K562 (cell line): ENCODE measurements around the gene DNASE2. TPM values are rescaled to one million over a fixed set of nuclear protein-coding genes. Genes with fewer than 3 reads are reported as not detected.
A peak's percentile ranks its signal among the peaks of the same experiment; 100 is the strongest.

Experiments used
- ATAC-seq: fragments of 200-7000 bp; cut with Tn5 transposase; 3 replicates; pipeline ENCODE4 v1.9.1; 2020; ENCODE audit warnings: moderate library complexity
- BruUV-seq: library from RNA; stranded (reverse); fragments of 400-500 nt; replicated peaks from 2 replicates; lab custom pipeline; 2021; lab: Mats Ljungman, UMichigan
- CTCF ChIA-PET: fragments of 300-600 bp; formaldehyde crosslinking; extraction: SDS; loops from one replicate; lab custom pipeline; 2021; ENCODE audit warnings: low intra/inter-chr PET ratio; lab: Yijun Ruan, JAX
- POLR2A ChIA-PET: fragments of 300-600, 350-650 bp; sonication (Branson Sonifier 250); formaldehyde crosslinking; extraction: SDS; loops from one replicate; lab custom pipeline; 2021; ENCODE audit warnings: antibody characterized with exemption, inconsistent platforms; lab: Yijun Ruan, JAX
- DNase-seq, 4 experiments: peaks; one replicate each; pipeline versions ENCODE4 v3.0.0 to v3.0.0-alpha.2; 2011 to 2018; ENCODE audit warnings: low spot score in 3 of 4, mixed read lengths in 3 of 4; ENCODE audit errors: extremely low read depth in 1 of 4
- FAIRE-seq: peaks from 2 replicates; lab custom pipeline; 2011; peaks lifted over from hg19 to GRCh38; lab: Jason Lieb, UNC
- H2AFZ ChIP-seq: 2 replicates; pipeline ENCODE4 v1.6.0; 2011; ENCODE audit warnings: low read depth, low read length, control low read depth, inconsistent platforms
- H3K27ac ChIP-seq: fragments of 200-600 bp; 3 replicates; pipeline ENCODE4 v1.8.0; 2011; ENCODE audit warnings: low read depth, mild to moderate bottlenecking, control low read depth, inconsistent platforms, low read length, moderate library complexity, mixed read lengths; ENCODE audit errors: extremely low read depth
- H3K27me3 ChIP-seq, 2 experiments: fragments of 300-600 bp in 1 of 2; 2 replicates in 1 of 2; 3 replicates in 1 of 2; pipeline versions ENCODE4 v1.6.0 to v1.8.0; 2011; ENCODE audit warnings: inconsistent platforms in 2 of 2, low read length in 2 of 2, mild to moderate bottlenecking in 1 of 2, mixed read lengths in 1 of 2, moderate library complexity in 1 of 2; ENCODE audit not compliant: control insufficient read depth in 2 of 2, insufficient read depth in 2 of 2
- H3K36me3 ChIP-seq: fragments of 300-600 bp; 3 replicates; pipeline ENCODE4 v1.8.0; 2011; ENCODE audit warnings: mild to moderate bottlenecking, low read length, inconsistent platforms; ENCODE audit not compliant: control insufficient read depth, insufficient read depth
- H3K4me1 ChIP-seq, 2 experiments: fragments of 200-600 bp in 1 of 2; replicated peaks in 1 of 2; 2 replicates in 1 of 2; 3 replicates in 1 of 2; pipeline versions ENCODE4 v1.5.1 to v1.8.0; 2011; ENCODE audit warnings: inconsistent platforms in 2 of 2, low read length in 2 of 2, mild to moderate bottlenecking in 1 of 2, mixed read lengths in 1 of 2, moderate library complexity in 1 of 2; ENCODE audit not compliant: control insufficient read depth in 2 of 2, insufficient read depth in 2 of 2
- H3K4me2 ChIP-seq: 2 replicates; pipeline ENCODE4 v1.6.1; 2011; ENCODE audit warnings: low read length, control low read depth, inconsistent platforms, mixed read lengths; ENCODE audit not compliant: insufficient read depth
- H3K4me3 ChIP-seq: fragments of 200-600 bp; sonication (generic), shearing (Covaris generic); 2 replicates; pipeline ENCODE4 v1.5.1; 2016; ENCODE audit warnings: control low read depth, inconsistent platforms
- H3K79me2 ChIP-seq: fragments of 200-600 bp; 3 replicates; pipeline ENCODE4 v1.8.0; 2011; ENCODE audit warnings: low read length, inconsistent platforms; ENCODE audit not compliant: control insufficient read depth, insufficient read depth
- H3K9ac ChIP-seq, 2 experiments: 2 replicates each; pipeline versions ENCODE4 v1.6.0 to v1.6.1; 2011; ENCODE audit warnings: low read depth in 2 of 2, low read length in 2 of 2, control low read depth in 1 of 2, inconsistent platforms in 1 of 2, mild to moderate bottlenecking in 1 of 2, mixed read lengths in 1 of 2; ENCODE audit not compliant: insufficient read depth in 1 of 2
- H3K9me1 ChIP-seq: one replicate; pipeline ENCODE4 v1.6.0; 2011; ENCODE audit warnings: inconsistent platforms, mild to moderate bottlenecking, low read length, moderate library complexity; ENCODE audit not compliant: control insufficient read depth, insufficient read depth
- H3K9me3 ChIP-seq: replicated peaks from 2 replicates; pipeline ENCODE4 v1.5.1; 2011; ENCODE audit warnings: low read depth, low read length, inconsistent platforms; ENCODE audit not compliant: control insufficient read depth, insufficient read depth
- H4K20me1 ChIP-seq: replicated peaks from 2 replicates; pipeline ENCODE4 v1.6.1; 2011; ENCODE audit warnings: low read length, inconsistent platforms, mixed read lengths; ENCODE audit not compliant: control insufficient read depth, insufficient read depth
- BDP1 ChIP-seq: IDR thresholded peaks from 3 replicates; pipeline ENCODE4 v1.6.1; 2011; ENCODE audit not compliant: insufficient read length, insufficient read depth
- BRD4 ChIP-seq: fragments of 200-600 bp; sonication (generic); IDR thresholded peaks from 2 replicates; pipeline ENCODE4 v1.6.1; 2017; ENCODE audit warnings: inconsistent platforms
- HMG20A ChIP-seq: fragments of 450-650 bp; formaldehyde crosslinking; conservative IDR thresholded peaks from 2 replicates; pipeline ENCODE4 v1.4.0; 2020; ENCODE audit warnings: mild to moderate bottlenecking, mixed read lengths
- JUN ChIP-seq, 2 experiments: sonication (generic) in 1 of 2; formaldehyde crosslinking in 1 of 2; IDR thresholded peaks; 2 replicates each; pipeline versions ENCODE4 v1.6.1 to v1.8.0; 2012 to 2022; ENCODE audit warnings: borderline replicate concordance in 2 of 2, mild to moderate bottlenecking in 2 of 2, improper control_type of control experiment in 1 of 2, low read depth in 1 of 2, low read length in 1 of 2, missing genetic modification reagents in 1 of 2
- KAT7 ChIP-seq: sonication (generic); formaldehyde crosslinking; IDR thresholded peaks from 2 replicates; pipeline ENCODE4 v1.8.0; 2022; ENCODE audit warnings: missing genetic modification reagents, mild to moderate bottlenecking, borderline replicate concordance
- NKRF ChIP-seq: fragments of 450-650 bp; IDR thresholded peaks from 2 replicates; pipeline ENCODE4 v1.6.1; 2016; ENCODE audit warnings: borderline replicate concordance
- PML ChIP-seq: IDR thresholded peaks from 2 replicates; pipeline ENCODE4 v1.6.1; 2012; ENCODE audit warnings: low read length, inconsistent platforms
- RBM39 ChIP-seq: fragments of 200-400 bp; formaldehyde crosslinking; optimal IDR thresholded peaks from 2 replicates; pipeline ENCODE3; 2018; ENCODE audit warnings: low read depth, low read length
- RNF2 ChIP-seq: sonication (generic); IDR thresholded peaks from 2 replicates; pipeline ENCODE4 v1.6.1; 2016
- SUPT5H ChIP-seq: fragments of 450-650 bp; IDR thresholded peaks from 2 replicates; pipeline ENCODE4 v1.6.1; 2016
- TAF9B ChIP-seq: fragments of 450-650 bp; IDR thresholded peaks from 2 replicates; pipeline ENCODE4 v1.6.1; 2018; ENCODE audit warnings: mild to moderate bottlenecking; ENCODE audit not compliant: partially characterized antibody
- THRAP3 ChIP-seq: fragments of 450-650 bp; IDR thresholded peaks from 2 replicates; pipeline ENCODE4 v1.6.1; 2016; ENCODE audit warnings: mild to moderate bottlenecking, inconsistent platforms, borderline replicate concordance
- TRIM28 ChIP-seq: fragments of 450-650 bp; IDR thresholded peaks from 2 replicates; pipeline ENCODE4 v1.6.1; 2017
- U2AF1 ChIP-seq: fragments of 200-400 bp; formaldehyde crosslinking; optimal IDR thresholded peaks from 2 replicates; pipeline ENCODE3; 2017; ENCODE audit warnings: mild to moderate bottlenecking, low read depth, low read length, moderate library complexity
- ZFX ChIP-seq: sonication (generic); formaldehyde crosslinking; IDR thresholded peaks from 2 replicates; pipeline ENCODE4 v1.8.0; 2022; ENCODE audit warnings: mild to moderate bottlenecking, missing genetic modification reagents, moderate library complexity
- ZNF717 ChIP-seq: fragments of 250-450 bp; sonication (Bioruptor Pico); IDR thresholded peaks from 2 replicates; pipeline ENCODE4 v1.5.0; 2021
- ZNF75A ChIP-seq: fragments of 450-650 bp; formaldehyde crosslinking; IDR thresholded peaks from 2 replicates; pipeline ENCODE4 v1.4.0; 2020; ENCODE audit warnings: mild to moderate bottlenecking
- WGBS: fragments of 100-300 bp; shearing (Covaris generic); methylation state at CpG from one replicate; pipeline ENCODE4 v1.1.6; 2016; ENCODE audit warnings: low coverage, mixed read lengths; ENCODE audit not compliant: insufficient coverage; ENCODE audit errors: missing lambda C conversion rate; 5-methylcytosine and 5-hydroxymethylcytosine counted together
- in situ Hi-C: fragments of 300-500 bp; cut with MboI; formaldehyde crosslinking; loops from 4 replicates; pipeline ENCODE4 v1.15.0; 2018; ENCODE audit warnings: inconsistent platforms, mixed read lengths
- intact Hi-C: fragments of 100-400 bp; cut with micrococcal nuclease; formaldehyde crosslinking; loops from 2 replicates; pipeline ENCODE4 v1.14.2; 2022
- polyA plus RNA-seq, 8 experiments: library from polyadenylated mRNA; depleted of rRNA in 4 of 8; stranded (reverse) in 5 of 8; unstranded in 3 of 8; fragments of >200 nt; fragmentation: Nextera tagmentation in 2 of 8; fragmentation: Illumina TruSeq in 1 of 8; extraction: Ambion mirVana in 2 of 8; extraction: Trizol in 1 of 8; gene quantifications; 2 replicates each; pipeline versions ENCODE4 v1.2.1 to v1.2.3, GENCODE V29; 2011 to 2014; ENCODE audit warnings: inconsistent platforms in 1 of 8, missing spikeins in 1 of 8
- total RNA-seq, 7 experiments: library from RNA; depleted of rRNA in 6 of 7; stranded (reverse); fragments of >200 nt in 6 of 7; fragmentation: Illumina TruSeq in 2 of 7; extraction: Trizol in 2 of 7; gene quantifications; 2 replicates each; pipeline versions ENCODE4 v1.2.1 to v1.2.3, GENCODE V29; 2011 to 2021; ENCODE audit warnings: low replicate concordance in 1 of 7
- TF ChIP-seq, protein P1 (sequence below): fragments of 250-450 bp; sonication (Bioruptor Pico); IDR thresholded peaks from 2 replicates; pipeline ENCODE4 v1.5.0; 2022; ENCODE audit warnings: mild to moderate bottlenecking

The DNASE2 gene
- total and polyA plus RNA-seq, 9 of the 15 experiments (the other 6 are each of a cell fraction or from before 2014, with no cell fraction given) = 4.4 to 27.0 (median 20.2) TPM

DNA sequence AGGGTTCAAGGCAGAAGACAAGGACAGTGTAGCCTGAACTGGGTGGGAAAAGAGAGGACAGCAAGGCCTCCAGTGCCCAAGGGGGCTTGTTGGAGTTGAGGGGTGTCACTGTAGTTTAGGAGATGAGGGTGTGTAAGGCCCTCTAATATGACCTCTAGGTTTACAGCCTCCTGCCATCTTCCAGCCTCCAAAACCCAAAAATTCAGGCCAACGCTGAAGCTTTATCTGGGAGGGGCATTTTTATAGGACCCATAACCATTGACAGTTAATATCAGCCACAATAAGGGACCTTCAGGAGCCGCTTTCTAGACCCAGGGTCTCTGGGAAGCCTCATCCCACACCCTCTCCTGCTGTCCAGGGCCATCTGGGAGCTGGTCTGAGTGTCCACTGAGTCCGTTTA, 3.0 kb upstream of the DNASE2 start:
- H3K4me3 ChIP-seq = peak overlapping the region; percentile 70
- in situ Hi-C loops = no loop called here
- DNase-seq = no peak
- no peak for TF ChIP-seq JUN (IDR thresholded peaks at IDR 0.05; ENCODE audit: borderline replicate concordance, low read depth, low read length)
- TF ChIP-seq JUN (CRISPR knock-in tag; IDR thresholded peaks at IDR 0.05; ENCODE audit: borderline replicate concordance) = 0 out of 2 replicates have a peak, but pooled peaks have one; percentile 58
- TF ChIP-seq PML = 0 out of 2 replicates have a peak, but pooled peaks have one; percentile 16
- peak; percentile 49; the same call in 1 of the 2 replicates for TF ChIP-seq BRD4
- no peak for TF ChIP-seq U2AF1
- TF ChIP-seq, protein P1, sequence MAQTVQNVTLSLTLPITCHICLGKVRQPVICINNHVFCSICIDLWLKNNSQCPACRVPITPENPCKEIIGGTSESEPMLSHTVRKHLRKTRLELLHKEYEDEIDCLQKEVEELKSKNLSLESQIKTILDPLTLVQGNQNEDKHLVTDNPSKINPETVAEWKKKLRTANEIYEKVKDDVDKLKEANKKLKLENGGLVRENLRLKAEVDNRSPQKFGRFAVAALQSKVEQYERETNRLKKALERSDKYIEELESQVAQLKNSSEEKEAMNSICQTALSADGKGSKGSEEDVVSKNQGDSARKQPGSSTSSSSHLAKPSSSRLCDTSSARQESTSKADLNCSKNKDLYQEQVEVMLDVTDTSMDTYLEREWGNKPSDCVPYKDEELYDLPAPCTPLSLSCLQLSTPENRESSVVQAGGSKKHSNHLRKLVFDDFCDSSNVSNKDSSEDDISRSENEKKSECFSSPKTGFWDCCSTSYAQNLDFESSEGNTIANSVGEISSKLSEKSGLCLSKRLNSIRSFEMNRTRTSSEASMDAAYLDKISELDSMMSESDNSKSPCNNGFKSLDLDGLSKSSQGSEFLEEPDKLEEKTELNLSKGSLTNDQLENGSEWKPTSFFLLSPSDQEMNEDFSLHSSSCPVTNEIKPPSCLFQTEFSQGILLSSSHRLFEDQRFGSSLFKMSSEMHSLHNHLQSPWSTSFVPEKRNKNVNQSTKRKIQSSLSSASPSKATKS (CRISPR knock-in tag) = no peak
- TF ChIP-seq NKRF = 0 out of 2 replicates have a peak, but pooled peaks have one; percentile 0
- TF ChIP-seq HMG20A (CRISPR knock-in tag) = no peak
- TF ChIP-seq THRAP3 = 0 out of 2 replicates have a peak, but pooled peaks have one; percentile 28
- TF ChIP-seq BDP1 = no peak
- TF ChIP-seq ZNF75A (CRISPR knock-in tag) = 0 out of 2 replicates have a peak, but pooled peaks have one; percentile 32
- TF ChIP-seq KAT7 (CRISPR knock-in tag) = peak; percentile 76; the same call in 1 of the 2 replicates
- no peak for TF ChIP-seq RNF2
- no peak for TF ChIP-seq ZNF717
- no peak for TF ChIP-seq RBM39
- TF ChIP-seq TAF9B = no peak
- TF ChIP-seq TRIM28 = 0 out of 2 replicates have a peak, but pooled peaks have one; percentile 8
- TF ChIP-seq SUPT5H = 0 out of 2 replicates have a peak, but pooled peaks have one; percentile 4
- TF ChIP-seq ZFX (CRISPR knock-in tag) = peak; percentile 46
- TF ChIP-seq, all 486 proteins: peak for 10
- Histone ChIP-seq H4K20me1 (peaks cover 5% of the 10 kb centered on the region; the same call in 1 of the 2 replicates), H3K27ac (peak overlapping the region; percentile 96), H3K9me1 (no peaks in the 10 kb centered on the region), H3K27me3 (no peaks in the 10 kb centered on the region), H3K4me1 (peaks cover 45 to 89% of the 10 kb centered on the region in 2 experiments; a peak in 4 of 5 replicates), H3K79me2 (peaks cover 78% of the 10 kb centered on the region), H3K4me2 (peak overlapping the region; percentile 100), H3K9ac (peak overlapping the region; percentile 90 to 94), H2AFZ (no peak overlapping the region), H3K9me3 (no peaks in the 10 kb centered on the region), H3K36me3 (peaks cover 30% of the 10 kb centered on the region)
- WGBS = 3% methylated on average over 3 of the region's 3 CpGs
- intact Hi-C loops = no loop called here
- CTCF ChIA-PET = interaction anchor here (1.2 to 1.3 kb wide), 2 partner anchors 80 to 82 kb away, joined by 6 to 7 read pairs; no protein-coding TSS in a partner anchor
- POLR2A ChIA-PET = interaction anchor here (0.7 to 5.9 kb wide), 11 partner anchors 12 to 85 kb away, joined by 3 to 37 read pairs (median 4); partner anchors contain the start of genes DAND5, FARSA and RAD23A
- ATAC-seq (no peak), FAIRE-seq (no peak)
- TSS peak; percentile 49 for BruUV-seq
